Gastroesophageal sphincter (tissue), 4 donors: ENCODE measurements around the gene FAM83F. TPM values are rescaled to one million over a fixed set of nuclear protein-coding genes. Genes with fewer than 3 reads are reported as not detected.
"Not testable (repeated sequence)": the region's sequence is repeated elsewhere in the genome, so short reads cannot be mapped to it uniquely, and the experiment has no call there.

Source experiments
- ATAC-seq: fragments of 150-250 bp; one replicate; pipeline ENCODE4 v1.9.1; 2016; ENCODE audit warnings: mild to moderate bottlenecking, moderate library complexity
- H3K27ac ChIP-seq, 4 donors: fragments of 200-600 bp; sonication (generic) in 3 of 4; 1 replicate in 3 of 4; 2 replicates in 1 of 4; pipeline ENCODE4 v1.5.1; 2016 to 2019
- H3K27me3 ChIP-seq: fragments of 200-600 bp; sonication (generic); one replicate; pipeline ENCODE4 v1.5.1; 2019
- H3K36me3 ChIP-seq, 2 donors: fragments of 200-600 bp; sonication (generic); one replicate each; pipeline ENCODE4 v1.5.1; 2019; ENCODE audit warnings: control low read depth in 1 of 2
- H3K4me1 ChIP-seq, 3 donors: fragments of 200-600 bp; sonication (generic); 1 replicate in 2 of 3; 2 replicates in 1 of 3; pipeline ENCODE4 v1.5.1; 2016 to 2019; ENCODE audit warnings: control low read depth in 2 of 3
- H3K4me3 ChIP-seq, 2 donors: fragments of 200-600 bp; sonication (generic); one replicate each; pipeline ENCODE4 v1.5.1; 2019; ENCODE audit warnings: mild to moderate bottlenecking in 1 of 2, moderate library complexity in 1 of 2
- H3K9me3 ChIP-seq, 3 donors: fragments of 200-600 bp; sonication (generic); one replicate each; pipeline ENCODE4 v1.5.1; 2017 to 2019; ENCODE audit warnings: control low read depth in 2 of 3
- EP300 ChIP-seq: sonication (generic); formaldehyde crosslinking; IDR thresholded peaks from one replicate; pipeline ENCODE4 v1.6.1; 2017; ENCODE audit warnings: antibody characterized with exemption, mild to moderate bottlenecking
- POLR2A ChIP-seq, 2 donors: fragments of 450-650 bp; IDR thresholded peaks; one replicate each; pipeline ENCODE4 v1.6.1; 2017; ENCODE audit warnings: antibody characterized with exemption in 2 of 2, mild to moderate bottlenecking in 2 of 2, moderate library complexity in 1 of 2
- POLR2AphosphoS5 ChIP-seq: sonication (generic); formaldehyde crosslinking; IDR thresholded peaks from one replicate; pipeline ENCODE4 v1.6.1; 2017; ENCODE audit warnings: antibody characterized with exemption
- WGBS, 2 donors: methylation state at CpG; one replicate each; pipeline ENCODE4 v1.1.5; 2018; ENCODE audit warnings: low coverage in 1 of 2; 5-methylcytosine and 5-hydroxymethylcytosine counted together
- total RNA-seq, 4 donors: library from RNA; depleted of rRNA; stranded (reverse); fragments of >200 nt; gene quantifications; one replicate each; pipeline ENCODE4 v1.1.0, GENCODE V29; 2016
- TF ChIP-seq, protein P1 (sequence below), 4 experiments: fragments of 200-600 bp in 2 of 4; fragments of 450-650 bp in 2 of 4; sonication (generic) in 1 of 4; IDR thresholded peaks; one replicate each; pipeline ENCODE4 v1.5.1; 2017 to 2019; ENCODE audit warnings: antibody characterized with exemption in 4 of 4, mild to moderate bottlenecking in 2 of 4, moderate library complexity in 2 of 4

The FAM83F gene
- total RNA-seq, 4 donors from 2014 or later: 0.46 to 4.2 (median 0.81) TPM

DNA sequence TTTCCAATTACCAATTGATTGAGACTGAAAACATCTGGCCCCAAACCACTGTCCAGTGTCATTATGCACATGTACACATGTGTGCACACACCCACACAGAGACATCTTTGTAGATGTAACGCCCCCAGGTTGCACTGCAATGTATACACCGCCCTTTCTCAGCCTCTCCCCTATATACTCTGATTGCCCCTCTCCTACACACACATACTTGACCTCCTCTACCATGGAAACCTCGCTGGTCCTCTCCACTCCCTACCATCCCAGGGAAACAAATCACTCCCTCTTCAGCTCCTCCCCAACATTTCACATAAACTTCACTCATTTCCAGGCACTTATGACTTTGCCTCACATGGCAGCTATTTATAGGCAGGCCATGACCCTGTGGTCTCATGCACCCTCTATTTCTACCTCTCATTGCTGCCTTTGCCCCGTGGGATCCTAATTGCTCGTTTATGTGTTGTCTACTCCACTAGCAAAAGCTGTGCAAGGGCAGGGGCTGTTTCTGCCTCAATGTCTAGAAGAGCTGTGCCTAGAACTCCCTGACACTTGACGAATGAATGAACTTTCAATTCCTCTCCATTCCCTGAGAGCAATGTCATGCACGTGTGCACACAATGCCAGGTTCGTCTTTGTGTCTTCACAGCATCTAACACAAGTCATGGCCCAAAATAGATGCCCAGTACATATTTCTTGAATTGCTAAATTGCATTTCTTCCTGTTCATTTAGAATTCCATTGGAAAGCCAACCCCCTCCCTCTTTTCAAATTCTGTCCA, 44.6 kb upstream of the FAM83F start:
- ATAC-seq: no peak
- Histone ChIP-seq H3K9me3 (no peaks in the 10 kb centered on the region), H3K27ac (no peak overlapping the region), H3K4me1 (peaks cover 0 to 12% (median 0%) of the 10 kb centered on the region in 3 donors), H3K27me3 (no peaks in the 10 kb centered on the region), H3K4me3 (no peak overlapping the region), H3K36me3 (no peaks in the 10 kb centered on the region)
- TF ChIP-seq POLR2A (IDR thresholded peaks at IDR 0.05): no peak
- 66 to 76% methylated on average over 7 of the region's 8 CpGs for WGBS, 2 donors

DNA sequence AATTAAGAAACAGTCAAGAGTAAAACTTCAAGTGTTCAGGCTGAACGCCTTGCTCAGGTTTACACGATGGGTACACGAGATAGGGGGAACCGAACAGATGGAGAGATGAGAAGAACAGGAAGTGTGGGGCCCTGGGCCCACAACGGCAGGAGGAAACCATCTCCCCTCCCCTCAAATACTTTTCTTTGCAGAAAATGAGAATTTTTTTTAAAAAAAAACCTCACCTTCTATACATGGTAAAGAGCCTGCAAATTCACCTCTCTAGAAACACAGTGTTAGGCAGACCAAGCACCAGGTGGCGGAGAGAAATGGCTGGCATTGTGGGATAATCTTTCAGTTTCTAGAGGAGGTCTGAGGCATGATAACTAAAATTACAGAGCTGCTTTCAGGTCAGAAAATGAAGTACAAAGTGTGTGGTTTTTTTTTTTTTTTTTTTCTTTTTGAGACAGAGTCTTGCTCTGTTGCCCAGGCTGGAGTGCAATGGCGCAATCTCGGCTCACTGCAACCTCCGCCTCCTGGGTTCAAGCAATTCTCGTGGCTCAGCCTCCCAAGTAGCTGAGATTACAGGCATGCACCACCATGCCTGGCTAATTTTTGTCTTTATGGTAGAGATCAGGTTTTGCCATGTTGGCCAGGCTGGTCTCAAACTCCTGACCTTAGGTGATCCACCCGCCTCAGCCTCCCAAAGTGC, 43.0 kb upstream of the FAM83F start:
- peaks cover 0 to 12% (median 0%) of the 10 kb centered on the region in 3 donors for H3K4me1 ChIP-seq
- H3K27ac ChIP-seq, H3K36me3 ChIP-seq, H3K27me3 ChIP-seq, ATAC-seq, H3K4me3 ChIP-seq, H3K9me3 ChIP-seq: not testable (repeated sequence)
- 65 to 74% methylated on average over 2 to 9 of the region's 11 CpGs for WGBS, 2 donors

DNA sequence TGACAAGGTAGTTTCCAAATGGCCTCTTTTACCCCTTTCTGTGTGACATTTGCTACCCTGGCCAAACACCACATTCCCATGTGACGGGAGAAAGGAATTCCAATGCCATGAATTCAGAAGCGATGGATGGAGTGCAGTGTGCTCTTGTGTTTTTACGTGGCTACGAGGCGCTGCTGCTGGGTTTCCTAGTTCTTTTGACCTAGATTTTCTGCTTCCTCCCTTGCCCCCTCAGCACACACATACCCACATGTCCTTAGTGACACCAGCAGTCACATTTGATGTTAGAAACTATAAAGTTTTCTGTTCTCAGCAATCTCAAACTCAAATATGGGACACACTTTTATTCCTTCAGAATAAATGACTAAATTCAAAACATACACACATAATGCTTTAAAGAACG, 42.4 kb upstream of the FAM83F start:
- H3K27ac ChIP-seq: no peak overlapping the region
- H3K9me3 ChIP-seq: no peaks in the 10 kb centered on the region
- 77 to 100% methylated on average over 1 to 6 of the region's 6 CpGs for WGBS, 2 donors
- TF ChIP-seq POLR2A (IDR thresholded peaks at IDR 0.05) (no peak), POLR2AphosphoS5 (no peak), EP300 (no peak)
- TF ChIP-seq, protein P1, sequence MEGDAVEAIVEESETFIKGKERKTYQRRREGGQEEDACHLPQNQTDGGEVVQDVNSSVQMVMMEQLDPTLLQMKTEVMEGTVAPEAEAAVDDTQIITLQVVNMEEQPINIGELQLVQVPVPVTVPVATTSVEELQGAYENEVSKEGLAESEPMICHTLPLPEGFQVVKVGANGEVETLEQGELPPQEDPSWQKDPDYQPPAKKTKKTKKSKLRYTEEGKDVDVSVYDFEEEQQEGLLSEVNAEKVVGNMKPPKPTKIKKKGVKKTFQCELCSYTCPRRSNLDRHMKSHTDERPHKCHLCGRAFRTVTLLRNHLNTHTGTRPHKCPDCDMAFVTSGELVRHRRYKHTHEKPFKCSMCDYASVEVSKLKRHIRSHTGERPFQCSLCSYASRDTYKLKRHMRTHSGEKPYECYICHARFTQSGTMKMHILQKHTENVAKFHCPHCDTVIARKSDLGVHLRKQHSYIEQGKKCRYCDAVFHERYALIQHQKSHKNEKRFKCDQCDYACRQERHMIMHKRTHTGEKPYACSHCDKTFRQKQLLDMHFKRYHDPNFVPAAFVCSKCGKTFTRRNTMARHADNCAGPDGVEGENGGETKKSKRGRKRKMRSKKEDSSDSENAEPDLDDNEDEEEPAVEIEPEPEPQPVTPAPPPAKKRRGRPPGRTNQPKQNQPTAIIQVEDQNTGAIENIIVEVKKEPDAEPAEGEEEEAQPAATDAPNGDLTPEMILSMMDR (IDR thresholded peaks at IDR 0.05): no peak
- H3K27me3 ChIP-seq: peaks cover 4% of the 10 kb centered on the region
- no peak overlapping the region for H3K4me3 ChIP-seq
- no peak for ATAC-seq
- peaks cover 0 to 12% (median 0%) of the 10 kb centered on the region in 3 donors for H3K4me1 ChIP-seq
- no peaks in the 10 kb centered on the region for H3K36me3 ChIP-seq

DNA sequence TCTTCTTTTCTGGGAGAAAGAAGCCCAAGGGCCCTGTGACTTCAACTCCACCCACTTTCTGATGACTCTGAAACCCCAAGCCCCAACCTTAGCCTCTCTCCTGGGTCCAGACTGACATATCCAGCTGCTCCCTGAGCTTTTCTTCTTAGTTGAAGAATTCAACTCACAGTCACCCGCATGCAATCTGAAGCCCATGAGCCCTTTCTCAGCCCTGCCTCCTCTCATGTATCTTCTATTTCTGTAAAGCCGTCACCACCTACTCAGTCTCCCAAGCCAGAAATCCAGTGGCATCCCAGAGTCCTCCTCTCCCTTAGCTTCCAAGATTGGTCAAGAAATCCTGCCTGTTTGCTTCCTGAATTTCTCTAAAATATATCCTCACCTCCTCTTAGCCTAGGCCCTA, 41.7 kb upstream of the FAM83F start:
- Histone ChIP-seq H3K27ac (no peak overlapping the region), H3K36me3 (no peaks in the 10 kb centered on the region), H3K27me3 (peaks cover 5% of the 10 kb centered on the region), H3K9me3 (no peaks in the 10 kb centered on the region), H3K4me3 (no peak overlapping the region), H3K4me1 (peaks cover 0 to 12% (median 0%) of the 10 kb centered on the region in 3 donors)
- TF ChIP-seq, protein P1 (IDR thresholded peaks at IDR 0.05): no peak
- no peak for TF ChIP-seq POLR2A (IDR thresholded peaks at IDR 0.05)
- TF ChIP-seq POLR2AphosphoS5: no peak
- no peak for TF ChIP-seq EP300
- 100% methylated on average over 2 of the region's 2 CpGs for WGBS, 2 donors
- ATAC-seq: no peak

DNA sequence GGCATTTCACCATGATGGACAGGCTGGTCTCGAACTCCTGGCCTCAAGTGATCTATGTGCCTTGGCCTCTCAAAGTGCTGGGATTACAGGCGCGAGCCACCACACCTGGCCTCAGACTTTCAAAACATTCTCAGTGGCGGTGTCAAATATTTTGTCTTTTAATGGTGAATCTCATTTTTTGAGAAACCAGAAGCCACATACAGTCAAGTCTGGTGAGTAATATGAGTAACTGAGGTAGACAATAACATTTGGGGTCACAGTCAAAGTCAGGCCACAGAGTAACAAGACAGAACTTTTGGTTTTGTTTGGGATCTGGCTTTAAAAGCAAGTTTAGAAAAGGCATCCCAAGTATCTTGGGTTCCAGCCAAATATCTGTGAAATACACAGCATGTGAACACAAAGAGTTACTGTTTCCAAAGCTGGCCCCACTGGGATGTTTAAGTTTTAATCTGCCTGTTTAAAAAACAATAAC, 40.1 kb upstream of the FAM83F start:
- no peaks in the 10 kb centered on the region for H3K36me3 ChIP-seq
- no peak overlapping the region for H3K27ac ChIP-seq
- TF ChIP-seq POLR2A (IDR thresholded peaks at IDR 0.05): no peak
- TF ChIP-seq POLR2AphosphoS5: no peak
- no peak for TF ChIP-seq EP300
- TF ChIP-seq, protein P1 (IDR thresholded peaks at IDR 0.05): no peak
- WGBS, 2 donors: 86 to 96% methylated on average over 1 to 4 of the region's 4 CpGs
- peaks cover 0 to 12% (median 0%) of the 10 kb centered on the region in 3 donors for H3K4me1 ChIP-seq
- no peak overlapping the region for H3K4me3 ChIP-seq
- no peak for ATAC-seq
- peaks cover 6% of the 10 kb centered on the region for H3K27me3 ChIP-seq
- no peaks in the 10 kb centered on the region for H3K9me3 ChIP-seq

DNA sequence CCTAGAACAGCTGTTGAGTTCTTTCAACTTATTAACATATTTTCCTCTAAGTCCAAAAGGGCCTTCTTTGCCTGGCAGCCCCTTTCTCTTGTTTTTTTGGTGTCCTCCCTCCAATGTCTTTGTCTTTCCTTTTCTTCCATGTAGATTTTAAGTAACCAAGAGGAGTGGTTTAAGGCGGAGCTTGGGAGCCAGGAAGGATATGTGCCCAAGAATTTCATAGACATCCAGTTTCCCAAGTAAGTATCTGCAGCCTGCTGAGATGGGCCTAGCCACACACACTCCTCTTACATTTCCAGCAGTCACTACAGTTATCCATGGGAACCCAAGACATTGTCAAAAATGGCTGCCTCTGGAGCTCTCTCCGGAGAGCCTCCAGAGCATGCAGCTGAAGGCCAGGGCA, 39.1 kb upstream of the FAM83F start:
- peaks cover 11% of the 10 kb centered on the region for H3K27me3 ChIP-seq
- H3K4me3 ChIP-seq: no peak overlapping the region
- 100% methylated on average over 2 of the region's 2 CpGs; no CpG with 5 or more reads in 1 of the 2 donors for WGBS, 2 donors
- ATAC-seq: no peak
- no peaks in the 10 kb centered on the region for H3K36me3 ChIP-seq
- no peaks in the 10 kb centered on the region for H3K9me3 ChIP-seq
- no peak overlapping the region for H3K27ac ChIP-seq
- TF ChIP-seq POLR2A (IDR thresholded peaks at IDR 0.05) (no peak), POLR2AphosphoS5 (no peak), EP300 (no peak)
- TF ChIP-seq, protein P1 (IDR thresholded peaks at IDR 0.05): no peak
- peaks cover 0 to 12% (median 0%) of the 10 kb centered on the region in 3 donors for H3K4me1 ChIP-seq
